ENCODE results near the gene OR2L8. TPM values are rescaled to one million over a fixed set of nuclear protein-coding genes. Genes with fewer than 3 reads are reported as not detected.

Gene OR2L8
- total RNA-seq (not detected), polyA plus RNA-seq (not detected)

DNA sequence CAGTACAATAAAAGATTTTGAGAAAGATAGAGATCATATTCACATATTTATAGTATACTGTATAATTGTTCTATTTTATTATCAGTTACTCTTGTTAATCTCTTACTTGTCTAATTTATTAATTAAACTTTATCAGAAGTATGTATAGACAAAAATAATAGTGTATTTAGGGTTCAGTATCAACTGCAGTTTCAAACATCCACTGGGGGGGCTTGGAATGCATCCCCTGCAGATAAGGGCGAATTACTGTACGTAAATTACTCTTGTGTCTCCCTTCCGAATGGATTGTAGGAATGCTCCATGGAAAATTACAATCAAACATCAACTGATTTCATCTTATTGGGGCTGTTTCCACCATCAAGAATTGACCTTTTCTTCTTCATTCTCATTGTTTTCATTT, at the start of gene OR2L8:
Gene OR2L8, plus strand, starts transcription at position 301 of the 400 bp plus-strand sequence. Its CDS starts 0 bp downstream, at position 301.
- Histone ChIP-seq H3K27ac (no peak within 1 kb of the TSS), H3K4me1 (no peaks in the 10 kb centered on the region), H3K36me3 (no peaks in the 10 kb centered on the region), H3K27me3 (no peaks in the 10 kb centered on the region), H3K9me3 (no peaks in the 10 kb centered on the region), H3K4me3 (no peak within 1 kb of the TSS)
- TF ChIP-seq CTCF (IDR thresholded peaks at IDR 0.05) = no peak
- no peak for DNase-seq
- 54 to 62% methylated on average over 3 of the region's 3 CpGs for WGBS, 2 donors
- FAIRE-seq = no peak
- intact Hi-C loops (cut with DNase I) = no loop called here
- no peak for ATAC-seq

GRCh38 chr1:247904122-247904521, 44.5 kb upstream of the OR2L8 start:
- H3K36me3 ChIP-seq = no peaks in the 10 kb centered on the region
- no peaks in the 10 kb centered on the region for H3K27me3 ChIP-seq
- intact Hi-C loops (cut with DNase I) = no loop called here
- TF ChIP-seq CTCF (IDR thresholded peaks at IDR 0.05) = no peak
- DNase-seq = no peak
- H3K4me3 ChIP-seq = no peak overlapping the region
- no peak for ATAC-seq
- no peaks in the 10 kb centered on the region for H3K9me3 ChIP-seq
- no peak for FAIRE-seq
- no peaks in the 10 kb centered on the region for H3K4me1 ChIP-seq
- H3K27ac ChIP-seq = no peak overlapping the region
- 51 to 66% methylated on average over 6 of the region's 6 CpGs for WGBS, 2 donors

- Histone ChIP-seq H3K36me3 (no peaks in the 10 kb centered on the region), H3K4me3 (no peak overlapping the region), H3K9me3 (no peaks in the 10 kb centered on the region), H3K4me1 (no peaks in the 10 kb centered on the region), H3K27ac (no peak overlapping the region), H3K27me3 (no peaks in the 10 kb centered on the region)
- intact Hi-C loops (cut with DNase I) = no loop called here
- ATAC-seq (no peak), DNase-seq (no peak), FAIRE-seq (no peak)
- WGBS, 2 donors = 78 to 86% methylated on average over 13 of the region's 13 CpGs
- no peak for TF ChIP-seq CTCF (IDR thresholded peaks at IDR 0.05)
These were observed 43.5 kb upstream of the OR2L8 start for GRCh38 chr1:247905181-247905580.

- Histone ChIP-seq H3K27me3 (no peaks in the 10 kb centered on the region), H3K27ac (no peak overlapping the region), H3K4me1 (no peaks in the 10 kb centered on the region), H3K9me3 (no peaks in the 10 kb centered on the region), H3K36me3 (no peaks in the 10 kb centered on the region), H3K4me3 (no peak overlapping the region)
- DNase-seq = no peak
- TF ChIP-seq CTCF (IDR thresholded peaks at IDR 0.05) = no peak
- intact Hi-C loops (cut with DNase I) = no loop called here
- ATAC-seq = no peak
- no peak for FAIRE-seq
- whole genome bisulfite sequencing, 2 donors = 62 to 65% methylated on average over 9 of the region's 9 CpGs
These were observed 42.7 kb upstream of the OR2L8 start for GRCh38 chr1:247905910-247906503.

DNA sequence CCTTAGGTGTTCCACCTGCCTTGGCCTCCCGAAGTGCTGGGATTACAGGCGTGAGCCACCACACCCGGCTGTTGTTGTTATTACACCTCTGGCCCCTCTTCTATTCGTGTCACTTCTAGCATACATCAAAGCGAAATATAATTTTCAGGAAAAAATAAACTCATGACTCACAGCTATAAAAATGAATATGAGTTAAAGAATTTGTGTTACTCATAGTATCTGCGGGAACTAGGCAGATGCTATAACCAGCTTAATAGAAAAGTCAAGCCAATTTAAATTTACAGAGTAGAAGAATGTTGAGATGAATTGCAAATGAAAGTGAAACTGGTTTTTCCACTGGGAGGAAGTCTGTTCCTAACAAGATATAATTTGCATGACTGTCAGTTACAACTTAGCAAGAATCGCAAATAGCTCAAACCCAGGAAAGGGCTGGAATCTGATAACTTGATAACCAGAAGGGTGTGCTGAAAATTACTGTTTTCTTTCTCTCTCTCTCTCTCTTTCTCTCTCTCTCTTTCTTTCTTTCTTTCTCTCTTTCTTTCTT, 42.1 kb upstream of the OR2L8 start:
- FAIRE-seq (no peak), DNase-seq (no peak), ATAC-seq (peak in 2 of 4 donors; percentile 25 to 58)
- no peak for TF ChIP-seq CTCF (IDR thresholded peaks at IDR 0.05)
- 44 to 50% methylated on average over 7 of the region's 7 CpGs for WGBS, 2 donors
- Histone ChIP-seq H3K9me3 (no peaks in the 10 kb centered on the region), H3K4me1 (no peaks in the 10 kb centered on the region), H3K27ac (no peak overlapping the region), H3K4me3 (no peak overlapping the region), H3K36me3 (no peaks in the 10 kb centered on the region), H3K27me3 (no peaks in the 10 kb centered on the region)
- intact Hi-C loops (cut with DNase I) = no loop called here
